HepG2 (cell line): ENCODE results near the gene NTN3. TPM values are rescaled to one million over a fixed set of nuclear protein-coding genes. Genes with fewer than 3 reads are reported as not detected.
A peak's percentile ranks its signal among the peaks of the same experiment; 100 is the strongest.

ENCODE experiments used
- AFF4 ChIP-seq: sonication (generic); formaldehyde crosslinking; IDR thresholded peaks from 2 replicates; pipeline ENCODE4 v1.4.0; 2020; ENCODE audit warnings: missing genetic modification reagents
- ASH2L ChIP-seq: fragments of 300-600, 200-600 bp; sonication (generic); IDR thresholded peaks from 2 replicates; pipeline ENCODE4 v1.7.0; 2017; ENCODE audit warnings: low read depth, mild to moderate bottlenecking, moderate library complexity, mixed read lengths, low read length; ENCODE audit not compliant: insufficient read length
- BRD4 ChIP-seq: sonication (generic); formaldehyde crosslinking; IDR thresholded peaks from 2 replicates; pipeline ENCODE4 v1.4.0; 2020; ENCODE audit warnings: missing genetic modification reagents
- CBX1 ChIP-seq: IDR thresholded peaks from one replicate; pipeline ENCODE4 v1.6.1; 2016; ENCODE audit warnings: antibody characterized with exemption, low read depth
- GFI1 ChIP-seq: sonication (generic); formaldehyde crosslinking; IDR thresholded peaks from 2 replicates; pipeline ENCODE4 v1.5.0; 2020; ENCODE audit warnings: missing genetic modification reagents, mild to moderate bottlenecking, borderline replicate concordance
- MATR3 ChIP-seq: sonication (generic); formaldehyde crosslinking; IDR thresholded peaks from 2 replicates; pipeline ENCODE4 v1.4.0; 2020; ENCODE audit warnings: missing genetic modification reagents
- MLLT10 ChIP-seq: sonication (generic); formaldehyde crosslinking; IDR thresholded peaks from 2 replicates; pipeline ENCODE4 v1.4.0; 2020; ENCODE audit warnings: missing genetic modification reagents
- MYC ChIP-seq: sonication (generic); formaldehyde crosslinking; IDR thresholded peaks from 2 replicates; pipeline ENCODE4 v1.9.0; 2021; ENCODE audit warnings: missing genetic modification reagents, borderline replicate concordance
- NFKBIZ ChIP-seq: IDR thresholded peaks from 2 replicates; pipeline ENCODE4 v1.6.1; 2018; ENCODE audit warnings: missing genetic modification reagents, missing compliant biosample characterization
- NFYB ChIP-seq: sonication (generic); formaldehyde crosslinking; IDR thresholded peaks from 2 replicates; pipeline ENCODE4 v1.4.0; 2020; ENCODE audit warnings: missing genetic modification reagents
- NR2C2 ChIP-seq: sonication (generic); formaldehyde crosslinking; IDR thresholded peaks from 2 replicates; pipeline ENCODE4 v1.4.0; 2020; ENCODE audit warnings: missing genetic modification reagents, mild to moderate bottlenecking, moderate library complexity, borderline replicate concordance
- PTBP1 ChIP-seq: fragments of 200-400 bp; formaldehyde crosslinking; IDR thresholded peaks from 2 replicates; pipeline ENCODE4 v1.6.1; 2018; ENCODE audit warnings: low read length, low read depth; ENCODE audit not compliant: poor library complexity, severe bottlenecking
- SNAPC5 ChIP-seq: sonication (generic); formaldehyde crosslinking; IDR thresholded peaks from 2 replicates; pipeline ENCODE4 v1.8.1; 2023; ENCODE audit warnings: mild to moderate bottlenecking, missing genetic modification reagents, borderline replicate concordance
- SRSF1 ChIP-seq: fragments of 200-400 bp; formaldehyde crosslinking; optimal IDR thresholded peaks from 2 replicates; pipeline ENCODE3; 2017; ENCODE audit warnings: mild to moderate bottlenecking, low read depth, low read length, moderate library complexity
- TEAD2 ChIP-seq: sonication (generic); formaldehyde crosslinking; IDR thresholded peaks from 2 replicates; pipeline ENCODE4 v1.9.0; 2021; ENCODE audit warnings: missing genetic modification reagents
- ZNF180 ChIP-seq: sonication (generic); formaldehyde crosslinking; IDR thresholded peaks from 2 replicates; pipeline ENCODE4 v1.4.0; 2020; ENCODE audit warnings: low read depth, missing genetic modification reagents, borderline replicate concordance
- ZNF260 ChIP-seq: sonication (generic); formaldehyde crosslinking; IDR thresholded peaks from 2 replicates; pipeline ENCODE4 v1.4.0; 2020; ENCODE audit warnings: missing genetic modification reagents, low read depth, mild to moderate bottlenecking, borderline replicate concordance
- ZNF557 ChIP-seq: sonication (generic); formaldehyde crosslinking; IDR thresholded peaks from 2 replicates; pipeline ENCODE4 v1.4.0; 2020; ENCODE audit warnings: missing genetic modification reagents
- ZNF879 ChIP-seq: sonication (generic); formaldehyde crosslinking; IDR thresholded peaks from 2 replicates; pipeline ENCODE4 v1.8.1; 2023; ENCODE audit warnings: missing genetic modification reagents
- polyA plus RNA-seq, 8 experiments: library from polyadenylated mRNA; depleted of rRNA in 3 of 8; stranded (reverse) in 7 of 8; unstranded in 1 of 8; fragments of >200 nt; fragmentation: Illumina TruSeq in 4 of 8; extraction: Trizol in 4 of 8; gene quantifications; 2 replicates each; pipeline versions ENCODE4 v1.2.1 to v1.2.3, GENCODE V29; 2011 to 2016; ENCODE audit warnings: low read depth in 4 of 8, missing spikeins in 1 of 8, mixed read lengths in 1 of 8; ENCODE audit not compliant: insufficient read depth in 1 of 8
- total RNA-seq, 5 experiments: library from RNA; depleted of rRNA; stranded (reverse); fragments of >200 nt; fragmentation: Illumina TruSeq; extraction: Trizol; gene quantifications; 2 replicates each; pipeline ENCODE4 v1.2.3, GENCODE V29; 2016; ENCODE audit warnings: low read depth in 1 of 5
- TF ChIP-seq, protein P1 (sequence below): sonication (generic); formaldehyde crosslinking; IDR thresholded peaks from 2 replicates; pipeline ENCODE4 v1.5.0; 2020; ENCODE audit warnings: mild to moderate bottlenecking, missing genetic modification reagents
- TF ChIP-seq, protein P2 (sequence below): sonication (generic); formaldehyde crosslinking; conservative IDR thresholded peaks from 2 replicates; pipeline ENCODE4 v1.4.0; 2020; ENCODE audit warnings: missing genetic modification reagents

The NTN3 gene
- total and polyA plus RNA-seq, 2 of the 13 experiments (the other 11 are each of a cell fraction or from before 2014, with no cell fraction given): 0.09 to 0.20 TPM

DNA sequence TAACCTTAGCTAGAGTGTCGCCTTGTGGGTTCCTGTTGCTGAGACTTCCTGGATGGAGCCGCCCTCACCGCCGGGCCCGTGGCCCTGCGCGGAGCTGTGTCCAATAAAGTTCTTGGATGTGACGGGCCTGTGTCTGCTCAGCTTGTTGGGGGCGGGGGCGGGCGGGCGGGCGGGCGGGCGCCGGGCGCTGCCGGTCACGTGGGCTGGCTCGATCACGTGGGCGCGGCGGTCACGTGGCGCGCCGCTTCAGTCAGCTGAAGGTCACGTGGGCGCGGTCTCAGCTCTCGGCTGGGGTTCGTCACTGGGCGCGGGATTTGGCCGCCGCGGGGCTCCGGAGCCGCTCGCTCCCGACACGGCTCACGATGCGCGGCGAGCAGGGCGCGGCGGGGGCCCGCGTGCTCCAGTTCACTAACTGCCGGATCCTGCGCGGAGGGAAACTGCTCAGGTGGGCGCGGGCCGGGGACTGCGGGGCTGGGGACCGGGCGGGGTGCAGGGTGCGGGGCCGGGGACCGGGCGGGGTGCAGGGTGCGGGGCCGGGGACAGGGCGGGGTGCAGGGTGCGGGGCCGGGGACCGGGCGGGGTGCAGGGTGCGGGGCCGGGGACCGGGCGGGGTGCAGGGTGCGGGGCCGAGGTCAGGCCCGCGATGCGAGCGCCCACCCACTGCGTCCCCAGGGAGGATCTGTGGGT lies 49.1 kb downstream of the NTN3 start, which contains the start of gene AMDHD2 (continued):
- TF ChIP-seq TEAD2 (no peak), ASH2L (no peak), ZNF260 (CRISPR knock-in tag) (no peak), ZNF879 (CRISPR knock-in tag) (no peak), NFYB (CRISPR knock-in tag) (no peak), NFKBIZ (CRISPR knock-in tag) (no peak), MYC (CRISPR knock-in tag) (peak; percentile 53; the same call in 1 of the 2 replicates), MLLT10 (CRISPR knock-in tag) (no peak), PTBP1 (no peak), GFI1 (no peak), ZNF557 (CRISPR knock-in tag) (no peak), NR2C2 (CRISPR knock-in tag) (no peak), MATR3 (CRISPR knock-in tag) (no peak), ZNF180 (CRISPR knock-in tag) (no peak), SRSF1 (no peak), BRD4 (CRISPR knock-in tag) (no peak), CBX1 (peak; percentile 87), SNAPC5 (no peak), AFF4 (CRISPR knock-in tag) (no peak)
- TF ChIP-seq, protein P1, sequence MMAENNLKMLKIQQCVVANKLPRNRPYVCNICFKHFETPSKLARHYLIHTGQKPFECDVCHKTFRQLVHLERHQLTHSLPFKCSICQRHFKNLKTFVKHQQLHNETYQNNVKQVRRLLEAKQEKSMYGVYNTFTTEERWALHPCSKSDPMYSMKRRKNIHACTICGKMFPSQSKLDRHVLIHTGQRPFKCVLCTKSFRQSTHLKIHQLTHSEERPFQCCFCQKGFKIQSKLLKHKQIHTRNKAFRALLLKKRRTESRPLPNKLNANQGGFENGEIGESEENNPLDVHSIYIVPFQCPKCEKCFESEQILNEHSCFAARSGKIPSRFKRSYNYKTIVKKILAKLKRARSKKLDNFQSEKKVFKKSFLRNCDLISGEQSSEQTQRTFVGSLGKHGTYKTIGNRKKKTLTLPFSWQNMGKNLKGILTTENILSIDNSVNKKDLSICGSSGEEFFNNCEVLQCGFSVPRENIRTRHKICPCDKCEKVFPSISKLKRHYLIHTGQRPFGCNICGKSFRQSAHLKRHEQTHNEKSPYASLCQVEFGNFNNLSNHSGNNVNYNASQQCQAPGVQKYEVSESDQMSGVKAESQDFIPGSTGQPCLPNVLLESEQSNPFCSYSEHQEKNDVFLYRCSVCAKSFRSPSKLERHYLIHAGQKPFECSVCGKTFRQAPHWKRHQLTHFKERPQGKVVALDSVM (CRISPR knock-in tag): no peak
- TF ChIP-seq, protein P2, sequence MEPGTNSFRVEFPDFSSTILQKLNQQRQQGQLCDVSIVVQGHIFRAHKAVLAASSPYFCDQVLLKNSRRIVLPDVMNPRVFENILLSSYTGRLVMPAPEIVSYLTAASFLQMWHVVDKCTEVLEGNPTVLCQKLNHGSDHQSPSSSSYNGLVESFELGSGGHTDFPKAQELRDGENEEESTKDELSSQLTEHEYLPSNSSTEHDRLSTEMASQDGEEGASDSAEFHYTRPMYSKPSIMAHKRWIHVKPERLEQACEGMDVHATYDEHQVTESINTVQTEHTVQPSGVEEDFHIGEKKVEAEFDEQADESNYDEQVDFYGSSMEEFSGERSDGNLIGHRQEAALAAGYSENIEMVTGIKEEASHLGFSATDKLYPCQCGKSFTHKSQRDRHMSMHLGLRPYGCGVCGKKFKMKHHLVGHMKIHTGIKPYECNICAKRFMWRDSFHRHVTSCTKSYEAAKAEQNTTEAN (CRISPR knock-in tag): no peak
